Right atrium auricular region (tissue), 2 donors: Measurements from ENCODE around the gene PAX7. TPM values are rescaled to one million over a fixed set of nuclear protein-coding genes. Genes with fewer than 3 reads are reported as not detected.

Experiments
- DNase-seq: peaks from one replicate; pipeline ENCODE4 v3.0.0-alpha.2; 2019; ENCODE audit warnings: low spot score
- H3K27ac ChIP-seq, 2 donors: fragments of 200-600 bp; sonication (generic); 1 replicate in 1 of 2; 2 replicates in 1 of 2; pipeline ENCODE4 v1.5.1; 2016 to 2019
- H3K27me3 ChIP-seq, 2 donors: fragments of 200-600 bp; sonication (generic); one replicate each; pipeline versions ENCODE4 v1.5.1 to v1.6.0; 2017 to 2019
- H3K36me3 ChIP-seq: fragments of 200-600 bp; sonication (generic); one replicate; pipeline ENCODE4 v1.5.1; 2016
- H3K4me1 ChIP-seq, 2 donors: fragments of 200-600 bp; sonication (generic); one replicate each; pipeline versions ENCODE4 v1.5.1 to v1.6.0; 2017 to 2019
- H3K4me3 ChIP-seq, 2 donors: fragments of 200-600 bp; sonication (generic); 1 replicate in 1 of 2; 2 replicates in 1 of 2; pipeline ENCODE4 v1.5.1; 2017 to 2019; ENCODE audit warnings: mild to moderate bottlenecking in 1 of 2, moderate library complexity in 1 of 2
- H3K9me3 ChIP-seq, 2 donors: fragments of 200-600 bp; sonication (generic); one replicate each; pipeline ENCODE4 v1.5.1; 2019
- CTCF ChIP-seq, 2 donors: fragments of 200-600 bp; sonication (generic); IDR thresholded peaks; one replicate each; pipeline ENCODE4 v1.5.1; 2019; ENCODE audit warnings: antibody characterized with exemption in 2 of 2
- total RNA-seq, 2 donors: library from RNA; depleted of rRNA; stranded (reverse); fragments of >200 nt; gene quantifications; one replicate each; pipeline ENCODE4 v1.1.0, GENCODE V29; 2016

PAX7 gene
- total RNA-seq, 2 donors from 2014 or later = not detected

GRCh38 chr1:18768086-18768485, 137.4 kb downstream of the PAX7 start:
- H3K4me1 ChIP-seq = no peaks in the 10 kb centered on the region
- no peak overlapping the region for H3K4me3 ChIP-seq
- no peak for TF ChIP-seq CTCF (IDR thresholded peaks at IDR 0.05)
- H3K27me3 ChIP-seq = peaks cover 0 to 3% of the 10 kb centered on the region in 2 donors
- no peaks in the 10 kb centered on the region for H3K36me3 ChIP-seq
- DNase-seq = no peak
- H3K9me3 ChIP-seq = no peaks in the 10 kb centered on the region
- H3K27ac ChIP-seq = no peak overlapping the region

DNA sequence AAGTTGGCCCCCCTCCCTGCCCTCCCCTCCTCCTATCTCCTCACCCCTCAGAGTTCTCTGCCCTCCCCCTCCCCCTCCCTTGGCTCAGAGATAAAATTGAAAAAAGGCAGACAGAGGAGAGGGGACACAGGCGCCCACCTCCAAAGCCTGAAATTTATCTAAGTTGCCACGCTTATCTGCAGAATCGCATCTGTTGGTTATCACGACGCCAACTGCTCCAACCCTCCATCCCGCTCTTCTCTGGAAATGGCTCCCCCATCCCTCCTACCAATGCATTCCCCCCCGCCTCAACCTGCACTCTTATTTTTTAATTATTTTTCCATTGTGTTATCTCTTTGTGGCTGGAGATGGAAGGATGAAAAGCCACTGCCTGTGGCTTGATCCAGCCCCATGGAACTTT, 138.5 kb downstream of the PAX7 start:
- H3K4me1 ChIP-seq = no peaks in the 10 kb centered on the region
- DNase-seq = no peak
- H3K4me3 ChIP-seq = no peak overlapping the region
- TF ChIP-seq CTCF (IDR thresholded peaks at IDR 0.05) = no peak
- no peak overlapping the region for H3K27ac ChIP-seq
- H3K9me3 ChIP-seq = no peaks in the 10 kb centered on the region
- H3K36me3 ChIP-seq = no peaks in the 10 kb centered on the region
- peaks cover 0 to 3% of the 10 kb centered on the region in 2 donors for H3K27me3 ChIP-seq

DNA sequence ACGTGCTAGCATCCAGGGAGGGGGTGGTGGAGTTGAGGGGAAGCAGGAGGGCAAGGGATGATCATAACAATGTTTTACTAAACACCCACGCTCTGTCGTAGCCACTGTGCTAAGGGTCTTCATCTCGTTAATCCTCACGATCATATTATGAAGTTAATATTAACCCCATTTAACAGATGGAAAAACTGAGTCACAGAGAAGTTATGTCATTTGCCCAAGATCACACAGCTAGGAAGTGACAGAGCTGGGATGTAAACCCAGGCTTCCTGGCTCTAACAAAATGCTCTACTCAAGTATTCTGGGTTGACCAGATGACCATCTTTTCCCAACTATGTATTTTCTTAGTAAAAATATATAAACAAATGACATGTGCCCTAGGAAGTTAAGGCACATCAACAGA, 140.2 kb downstream of the PAX7 start:
- Histone ChIP-seq H3K27me3 (peaks cover 0 to 3% of the 10 kb centered on the region in 2 donors), H3K9me3 (no peaks in the 10 kb centered on the region), H3K4me3 (no peak overlapping the region), H3K27ac (no peak overlapping the region), H3K36me3 (no peaks in the 10 kb centered on the region), H3K4me1 (no peaks in the 10 kb centered on the region)
- DNase-seq = no peak
- no peak for TF ChIP-seq CTCF (IDR thresholded peaks at IDR 0.05)

DNA sequence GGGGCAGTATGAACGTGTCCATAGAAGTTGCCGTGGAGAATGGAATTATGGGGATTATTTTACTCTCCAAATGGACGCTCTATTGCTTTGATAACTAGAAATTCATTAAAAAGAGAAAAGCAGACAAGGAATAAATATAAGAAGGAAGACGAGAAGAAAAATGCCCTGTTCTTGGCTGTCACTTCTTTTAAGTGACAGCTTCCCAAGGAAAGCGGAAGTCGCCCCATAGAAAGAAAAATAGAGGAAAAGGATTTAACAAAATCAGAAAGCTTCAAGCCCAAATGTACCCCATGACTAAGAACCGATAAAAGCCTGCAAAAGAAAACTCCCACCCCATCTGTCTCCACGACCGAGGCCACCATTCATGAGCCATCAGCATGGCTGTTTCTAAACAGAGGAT, 143.1 kb downstream of the PAX7 start:
- TF ChIP-seq CTCF (IDR thresholded peaks at IDR 0.05) = no peak
- Histone ChIP-seq H3K4me3 (no peak overlapping the region), H3K9me3 (no peaks in the 10 kb centered on the region), H3K4me1 (no peaks in the 10 kb centered on the region), H3K36me3 (no peaks in the 10 kb centered on the region), H3K27ac (no peak overlapping the region), H3K27me3 (peaks cover 0 to 3% of the 10 kb centered on the region in 2 donors)
- DNase-seq = no peak

DNA sequence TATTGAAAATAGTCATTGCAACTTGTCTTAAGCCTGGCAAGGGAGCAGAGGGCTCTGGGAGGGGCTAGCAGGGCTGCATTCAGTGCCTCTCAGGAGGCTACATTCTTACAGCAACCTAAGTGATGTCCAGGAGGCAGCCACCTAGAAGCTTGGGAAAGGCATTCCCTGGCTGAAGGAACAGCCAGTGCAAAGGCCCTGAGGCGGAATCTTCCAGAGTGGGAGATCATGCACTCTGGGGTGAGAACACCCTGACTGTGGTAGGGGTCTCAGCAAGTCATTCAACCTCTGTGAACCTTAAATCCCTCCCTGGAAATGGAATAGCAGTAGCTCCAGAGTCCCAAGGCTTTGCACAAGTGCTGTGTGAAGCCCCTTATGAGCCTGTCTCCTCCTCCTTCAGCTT, 144.7 kb downstream of the PAX7 start:
- H3K9me3 ChIP-seq = no peaks in the 10 kb centered on the region
- no peaks in the 10 kb centered on the region for H3K36me3 ChIP-seq
- H3K4me3 ChIP-seq = no peak overlapping the region
- no peak overlapping the region for H3K27ac ChIP-seq
- TF ChIP-seq CTCF (IDR thresholded peaks at IDR 0.05) = no peak
- DNase-seq = no peak
- H3K27me3 ChIP-seq = no peaks in the 10 kb centered on the region
- H3K4me1 ChIP-seq = no peaks in the 10 kb centered on the region

DNA sequence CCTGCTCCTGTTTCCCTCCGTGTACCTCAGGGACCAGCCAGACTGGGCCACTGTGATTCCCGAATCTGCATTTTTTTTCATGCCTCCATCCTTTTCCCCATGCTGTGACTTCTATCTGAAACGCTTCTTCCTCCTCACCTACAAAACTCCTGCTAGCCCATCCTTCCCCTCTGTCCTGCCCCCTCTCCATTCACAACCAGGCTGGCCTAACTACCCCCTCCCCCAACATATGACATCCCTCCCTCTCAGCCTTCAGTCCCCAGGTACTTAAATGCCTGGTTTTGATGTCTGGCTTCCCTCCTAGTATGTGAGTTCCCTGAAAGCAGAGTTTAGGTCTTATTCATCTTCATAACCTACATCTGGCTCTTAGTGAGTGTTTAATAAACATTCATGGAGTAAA, 146.1 kb downstream of the PAX7 start:
- H3K27ac ChIP-seq = no peak overlapping the region
- no peaks in the 10 kb centered on the region for H3K27me3 ChIP-seq
- no peaks in the 10 kb centered on the region for H3K4me1 ChIP-seq
- no peak for TF ChIP-seq CTCF (IDR thresholded peaks at IDR 0.05)
- H3K9me3 ChIP-seq = no peaks in the 10 kb centered on the region
- DNase-seq = no peak
- H3K36me3 ChIP-seq = no peaks in the 10 kb centered on the region
- no peak overlapping the region for H3K4me3 ChIP-seq
